GM12873 (cell line): ENCODE measurements around the gene ZNF691.

Experiments used
- TF ChIP-seq, protein P1 (sequence below): IDR thresholded peaks from 2 replicates; pipeline ENCODE4 v1.5.1; 2012; ENCODE audit warnings: low read depth, mild to moderate bottlenecking, moderate library complexity, low read length, control low read depth; ENCODE audit not compliant: insufficient read depth; ENCODE audit errors: missing control alignments

The ZNF691 gene

DNA sequence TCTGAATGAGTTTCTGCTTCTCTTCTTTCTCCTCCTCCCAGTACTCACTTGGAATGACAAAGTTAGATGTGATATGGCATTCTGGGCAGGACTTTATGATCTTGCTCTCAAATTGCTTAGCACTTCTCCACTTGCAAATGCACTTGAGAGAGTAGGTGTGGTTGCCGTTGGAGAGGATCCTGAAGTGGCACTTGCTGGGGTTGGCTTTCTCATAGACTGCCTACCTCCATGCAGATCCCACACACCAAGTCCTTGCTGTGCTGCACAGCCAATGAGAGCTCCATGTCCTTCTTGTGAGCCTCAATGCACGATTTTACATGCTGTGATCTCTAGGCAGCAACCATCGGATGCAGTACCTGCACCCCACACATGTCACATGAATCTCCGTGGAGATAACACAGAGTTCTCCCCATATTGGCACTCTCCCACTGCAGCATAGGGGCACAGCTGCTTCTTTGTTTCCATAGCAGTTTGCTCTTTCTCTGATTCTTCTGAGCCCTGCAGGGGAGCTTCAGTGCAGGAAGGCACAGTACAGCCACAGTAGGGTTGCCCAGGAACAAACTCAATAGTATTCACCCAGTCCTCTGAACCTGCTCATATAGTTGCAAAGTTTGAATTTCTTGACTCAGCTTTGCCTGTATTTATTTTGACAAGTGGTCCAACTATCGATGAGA, 45.2 kb downstream of the ZNF691 start:
- TF ChIP-seq, protein P1, sequence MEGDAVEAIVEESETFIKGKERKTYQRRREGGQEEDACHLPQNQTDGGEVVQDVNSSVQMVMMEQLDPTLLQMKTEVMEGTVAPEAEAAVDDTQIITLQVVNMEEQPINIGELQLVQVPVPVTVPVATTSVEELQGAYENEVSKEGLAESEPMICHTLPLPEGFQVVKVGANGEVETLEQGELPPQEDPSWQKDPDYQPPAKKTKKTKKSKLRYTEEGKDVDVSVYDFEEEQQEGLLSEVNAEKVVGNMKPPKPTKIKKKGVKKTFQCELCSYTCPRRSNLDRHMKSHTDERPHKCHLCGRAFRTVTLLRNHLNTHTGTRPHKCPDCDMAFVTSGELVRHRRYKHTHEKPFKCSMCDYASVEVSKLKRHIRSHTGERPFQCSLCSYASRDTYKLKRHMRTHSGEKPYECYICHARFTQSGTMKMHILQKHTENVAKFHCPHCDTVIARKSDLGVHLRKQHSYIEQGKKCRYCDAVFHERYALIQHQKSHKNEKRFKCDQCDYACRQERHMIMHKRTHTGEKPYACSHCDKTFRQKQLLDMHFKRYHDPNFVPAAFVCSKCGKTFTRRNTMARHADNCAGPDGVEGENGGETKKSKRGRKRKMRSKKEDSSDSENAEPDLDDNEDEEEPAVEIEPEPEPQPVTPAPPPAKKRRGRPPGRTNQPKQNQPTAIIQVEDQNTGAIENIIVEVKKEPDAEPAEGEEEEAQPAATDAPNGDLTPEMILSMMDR: no peak
